ENCODE results near the gene SCRT2.
"Not testable (repeated sequence)": the region's sequence is repeated elsewhere in the genome, so short reads cannot be mapped to it uniquely, and the experiment has no call there.

The SCRT2 gene

GRCh38 chr20:701401-702129 lies 26.0 kb upstream of the SCRT2 start:
- DNase-seq (ENCODE audit: low spot score), result no peak

GRCh38 chr20:699811-700338 lies 24.3 kb upstream of the SCRT2 start:
- DNase-seq (ENCODE audit: low spot score), result no peak

GRCh38 chr20:699342-699741 lies 23.7 kb upstream of the SCRT2 start:
- DNase-seq (ENCODE audit: low spot score), result no peak

- no peak for DNase-seq (ENCODE audit: low spot score)
These were observed 22.7 kb upstream of the SCRT2 start for GRCh38 chr20:698276-698675.

- DNase-seq (ENCODE audit: low spot score), result no peak
These were observed 22.2 kb upstream of the SCRT2 start for GRCh38 chr20:697826-698225.

GRCh38 chr20:695165-695866 lies 19.7 kb upstream of the SCRT2 start:
- no peak for DNase-seq (ENCODE audit: low spot score)

GRCh38 chr20:694496-694895 lies 18.9 kb upstream of the SCRT2 start:
- no peak for DNase-seq (ENCODE audit: low spot score)

GRCh38 chr20:693786-694185 lies 18.2 kb upstream of the SCRT2 start:
- DNase-seq (ENCODE audit: low spot score), result not testable (repeated sequence)

GRCh38 chr20:692044-692443 lies 16.4 kb upstream of the SCRT2 start:
- no peak for DNase-seq (ENCODE audit: low spot score)

- DNase-seq (ENCODE audit: low spot score), result no peak
These were observed 14.3 kb upstream of the SCRT2 start for GRCh38 chr20:689947-690346.

GRCh38 chr20:689348-689747 lies 13.7 kb upstream of the SCRT2 start:
- no peak for DNase-seq (ENCODE audit: low spot score)

- no peak for DNase-seq (ENCODE audit: low spot score)
These were observed 13.2 kb upstream of the SCRT2 start for GRCh38 chr20:688809-689212.

GRCh38 chr20:687468-688203 lies 12.0 kb upstream of the SCRT2 start:
- no peak for DNase-seq (ENCODE audit: low spot score)

- no peak for DNase-seq (ENCODE audit: low spot score)
These were observed 9.2 kb upstream of the SCRT2 start for GRCh38 chr20:684676-685319.

- no peak for DNase-seq (ENCODE audit: low spot score)
These were observed 6.5 kb upstream of the SCRT2 start for GRCh38 chr20:682123-682522.

- no peak for DNase-seq (ENCODE audit: low spot score)
These were observed 5.1 kb upstream of the SCRT2 start for GRCh38 chr20:680638-681187.

- DNase-seq (ENCODE audit: low spot score), result no peak
These were observed 2.4 kb upstream of the SCRT2 start for GRCh38 chr20:677957-678356.

- no peak for DNase-seq (ENCODE audit: low spot score)
These were observed 1.4 kb upstream of the SCRT2 start for GRCh38 chr20:676967-677366.

- DNase-seq (ENCODE audit: low spot score), result peak; percentile 52
These were observed 824 bp upstream of the SCRT2 start for GRCh38 chr20:676315-676937.

GRCh38 chr20:675033-675452 lies 559 bp downstream of the SCRT2 start:
- DNase-seq (ENCODE audit: low spot score), result no peak

GRCh38 chr20:673603-674001 lies 2.0 kb downstream of the SCRT2 start:
- no peak for DNase-seq (ENCODE audit: low spot score)

Measured in NAMALWA (cell line).